ENCODE results near the gene INPP4B.

INPP4B gene

DNA sequence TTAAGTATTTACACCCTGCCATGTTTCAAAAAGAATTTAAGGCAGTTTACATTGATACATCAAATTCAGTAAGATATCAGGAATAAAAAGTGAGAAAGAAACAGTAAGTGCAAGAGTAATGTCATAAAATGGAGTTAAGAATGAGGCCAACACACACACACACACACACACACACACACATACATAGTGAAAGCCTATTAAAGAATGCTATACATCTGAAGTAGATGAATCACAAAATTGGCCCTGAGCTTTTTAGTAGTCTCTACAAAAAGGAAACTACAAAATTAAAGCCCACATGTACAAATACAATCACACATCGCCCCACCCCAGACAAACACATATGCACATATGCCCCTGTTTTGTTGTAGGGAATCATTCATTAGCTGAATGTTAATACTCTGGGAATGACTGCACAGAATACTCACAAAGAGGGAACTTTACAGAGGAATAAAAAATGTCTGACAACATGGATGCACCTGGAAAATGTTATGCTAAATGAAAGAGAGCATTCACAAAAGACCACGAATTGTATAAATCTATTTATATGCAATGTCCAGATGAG, 780.9 kb downstream of the INPP4B start:
- no peak overlapping the region for H2BK15ac ChIP-seq (ENCODE audit: low read depth, poor library complexity, severe bottlenecking)
- H3K4me1 ChIP-seq (ENCODE audit: control insufficient read depth, insufficient read depth, low read depth, low read length) = no peaks in the 10 kb centered on the region
- no peak overlapping the region for H3K9ac ChIP-seq (ENCODE audit: low read length)
- H3K9me3 ChIP-seq (ENCODE audit: control insufficient read depth, low read length) = peaks cover 4% of the 10 kb centered on the region
- no peak overlapping the region for H3K27ac ChIP-seq (ENCODE audit: low read length, poor library complexity, severe bottlenecking)
- H3K79me1 ChIP-seq (replicated peaks; ENCODE audit: low read length, poor library complexity, severe bottlenecking) = no peaks in the 10 kb centered on the region
- no peak overlapping the region for H3K4ac ChIP-seq (ENCODE audit: low read depth in 1 of 2, low read length in 2 of 2)
- H2BK12ac ChIP-seq (ENCODE audit: low read length in 2 of 2) = no peak overlapping the region
- H3K14ac ChIP-seq (ENCODE audit: low read length in 2 of 2) = no peak overlapping the region
- H2AK5ac ChIP-seq (ENCODE audit: low read length, severe bottlenecking) = no peak overlapping the region
- no peak overlapping the region for H3K23ac ChIP-seq (ENCODE audit: low read length in 2 of 2)
- no peak overlapping the region for H4K91ac ChIP-seq (ENCODE audit: low read length)
- no peak overlapping the region for H3K18ac ChIP-seq (ENCODE audit: low read depth in 1 of 2, low read length in 2 of 2)
- H2BK120ac ChIP-seq (ENCODE audit: low read depth, low read length) = no peak overlapping the region
- H2AFZ ChIP-seq (ENCODE audit: low read depth, low read length) = no peak overlapping the region
- H3K4me3 ChIP-seq (ENCODE audit: insufficient read depth in 1 of 2, low read depth in 1 of 2, low read length in 2 of 2) = no peak overlapping the region
- no peak for DNase-seq
- no peaks in the 10 kb centered on the region for H3K27me3 ChIP-seq (ENCODE audit: control insufficient read depth in 1 of 2, insufficient read depth in 1 of 2, low read length in 2 of 2)
- no peak overlapping the region for H3K4me2 ChIP-seq (ENCODE audit: low read length, poor library complexity, severe bottlenecking)
- 100% methylated on average over 1 of the region's 2 CpGs for WGBS
- H4K8ac ChIP-seq (ENCODE audit: low read length) = no peak overlapping the region
- H3K36me3 ChIP-seq (ENCODE audit: control insufficient read depth in 1 of 2, insufficient read depth in 2 of 2, low read depth in 1 of 2, low read length in 2 of 2) = no peaks in the 10 kb centered on the region
- no peak overlapping the region for H2BK5ac ChIP-seq (ENCODE audit: low read depth, low read length, poor library complexity, severe bottlenecking)

DNA sequence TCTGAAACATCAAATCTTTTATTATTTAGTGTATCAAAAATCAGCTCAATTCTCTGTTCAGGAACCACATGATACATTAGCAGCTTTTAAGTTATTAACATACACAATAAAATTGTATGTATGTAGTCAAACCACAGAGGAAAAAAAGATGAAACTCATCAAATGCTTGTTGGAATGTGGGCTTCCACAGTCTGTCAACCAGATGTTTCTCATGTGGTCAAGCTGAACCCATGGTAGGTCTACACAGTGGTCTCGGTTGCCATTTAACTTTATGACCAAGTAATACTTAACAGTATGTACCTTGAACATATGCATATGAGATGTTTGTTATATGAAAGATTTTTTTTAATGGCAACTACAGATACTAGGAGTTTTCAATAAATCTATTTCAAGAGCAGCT, 781.9 kb downstream of the INPP4B start:
- H3K23ac ChIP-seq (ENCODE audit: low read length in 2 of 2) = no peak overlapping the region
- no peaks in the 10 kb centered on the region for H3K79me1 ChIP-seq (replicated peaks; ENCODE audit: low read length, poor library complexity, severe bottlenecking)
- no peak overlapping the region for H3K4ac ChIP-seq (ENCODE audit: low read depth in 1 of 2, low read length in 2 of 2)
- H2BK5ac ChIP-seq (ENCODE audit: low read depth, low read length, poor library complexity, severe bottlenecking) = no peak overlapping the region
- peaks cover 4% of the 10 kb centered on the region for H3K9me3 ChIP-seq (ENCODE audit: control insufficient read depth, low read length)
- H4K91ac ChIP-seq (ENCODE audit: low read length) = no peak overlapping the region
- H3K27me3 ChIP-seq (ENCODE audit: control insufficient read depth in 1 of 2, insufficient read depth in 1 of 2, low read length in 2 of 2) = no peaks in the 10 kb centered on the region
- H2BK15ac ChIP-seq (ENCODE audit: low read depth, poor library complexity, severe bottlenecking) = no peak overlapping the region
- H2BK12ac ChIP-seq (ENCODE audit: low read length in 2 of 2) = no peak overlapping the region
- DNase-seq = no peak
- no peak overlapping the region for H3K14ac ChIP-seq (ENCODE audit: low read length in 2 of 2)
- no peak overlapping the region for H2AK5ac ChIP-seq (ENCODE audit: low read length, severe bottlenecking)
- no peak overlapping the region for H2AFZ ChIP-seq (ENCODE audit: low read depth, low read length)
- H4K8ac ChIP-seq (ENCODE audit: low read length) = no peak overlapping the region
- H3K18ac ChIP-seq (ENCODE audit: low read depth in 1 of 2, low read length in 2 of 2) = no peak overlapping the region
- H3K4me1 ChIP-seq (ENCODE audit: control insufficient read depth, insufficient read depth, low read depth, low read length) = no peaks in the 10 kb centered on the region
- no peak overlapping the region for H3K9ac ChIP-seq (ENCODE audit: low read length)
- no peaks in the 10 kb centered on the region for H3K36me3 ChIP-seq (ENCODE audit: control insufficient read depth in 1 of 2, insufficient read depth in 2 of 2, low read depth in 1 of 2, low read length in 2 of 2)
- no peak overlapping the region for H2BK120ac ChIP-seq (ENCODE audit: low read depth, low read length)
- no peak overlapping the region for H3K27ac ChIP-seq (ENCODE audit: low read length, poor library complexity, severe bottlenecking)
- no CpG with 5 or more reads among the region's 1 CpG for WGBS
- H3K4me2 ChIP-seq (ENCODE audit: low read length, poor library complexity, severe bottlenecking) = no peak overlapping the region
- no peak overlapping the region for H3K4me3 ChIP-seq (ENCODE audit: insufficient read depth in 1 of 2, low read depth in 1 of 2, low read length in 2 of 2)

DNA sequence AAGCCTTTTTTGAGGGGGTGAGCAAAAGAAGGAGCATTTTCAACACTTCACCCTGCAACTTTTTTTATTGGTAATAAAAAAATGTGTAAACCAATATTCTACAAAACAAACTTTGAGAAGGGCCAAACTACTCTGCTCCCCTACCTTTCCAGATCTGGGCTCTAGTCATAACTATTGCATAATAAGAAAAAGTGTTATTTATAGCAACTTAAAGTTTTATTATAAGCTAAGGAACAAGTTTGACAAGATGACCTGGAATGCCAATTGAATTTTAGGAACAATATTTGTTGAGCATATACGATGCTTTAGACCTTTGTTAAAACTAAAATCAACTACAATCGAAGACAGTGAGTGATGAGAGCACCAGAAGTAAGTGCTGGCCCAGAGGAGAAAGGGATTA, 800.1 kb downstream of the INPP4B start:
- no peak overlapping the region for H3K4ac ChIP-seq (ENCODE audit: low read depth in 1 of 2, low read length in 2 of 2)

DNA sequence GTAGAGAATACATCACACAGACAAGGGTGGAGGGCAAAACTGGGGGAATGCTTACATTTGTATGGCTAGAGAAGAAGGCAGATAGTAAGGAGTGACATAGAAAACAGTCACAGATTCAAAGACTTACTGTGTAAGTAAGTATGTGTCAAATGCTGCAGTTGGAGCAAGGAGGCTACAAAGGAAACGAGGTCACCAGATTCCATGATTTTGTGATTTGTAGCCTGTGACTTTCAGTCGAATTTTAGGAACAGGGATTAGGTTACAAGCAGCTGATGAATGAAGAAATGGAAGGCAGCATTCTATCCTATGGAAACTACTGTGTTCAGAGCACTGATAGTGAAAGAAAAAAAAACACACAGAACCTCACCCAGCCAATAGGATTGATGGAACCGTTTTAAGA, 801.8 kb downstream of the INPP4B start:
- Histone ChIP-seq H3K14ac (ENCODE audit: low read length in 2 of 2) (no peak overlapping the region), H3K18ac (ENCODE audit: low read depth in 1 of 2, low read length in 2 of 2) (no peak overlapping the region), H3K27ac (ENCODE audit: low read length, poor library complexity, severe bottlenecking) (no peak overlapping the region), H2BK12ac (ENCODE audit: low read length in 2 of 2) (no peak overlapping the region), H3K23ac (ENCODE audit: low read length in 2 of 2) (no peak overlapping the region), H3K4me3 (ENCODE audit: insufficient read depth in 1 of 2, low read depth in 1 of 2, low read length in 2 of 2) (no peak overlapping the region), H3K4me1 (ENCODE audit: control insufficient read depth, insufficient read depth, low read depth, low read length) (no peaks in the 10 kb centered on the region), H3K36me3 (ENCODE audit: control insufficient read depth in 1 of 2, insufficient read depth in 2 of 2, low read depth in 1 of 2, low read length in 2 of 2) (no peaks in the 10 kb centered on the region), H3K9ac (ENCODE audit: low read length) (no peak overlapping the region), H3K27me3 (ENCODE audit: control insufficient read depth in 1 of 2, insufficient read depth in 1 of 2, low read length in 2 of 2) (no peaks in the 10 kb centered on the region), H2AFZ (ENCODE audit: low read depth, low read length) (no peak overlapping the region), H2BK5ac (ENCODE audit: low read depth, low read length, poor library complexity, severe bottlenecking) (no peak overlapping the region), H3K4ac (ENCODE audit: low read depth in 1 of 2, low read length in 2 of 2) (no peak overlapping the region), H2BK120ac (ENCODE audit: low read depth, low read length) (no peak overlapping the region), H2AK5ac (ENCODE audit: low read length, severe bottlenecking) (no peak overlapping the region), H3K4me2 (ENCODE audit: low read length, poor library complexity, severe bottlenecking) (no peak overlapping the region), H2BK15ac (ENCODE audit: low read depth, poor library complexity, severe bottlenecking) (no peak overlapping the region), H3K79me1 (replicated peaks; ENCODE audit: low read length, poor library complexity, severe bottlenecking) (no peaks in the 10 kb centered on the region), H3K9me3 (ENCODE audit: control insufficient read depth, low read length) (no peaks in the 10 kb centered on the region), H4K91ac (ENCODE audit: low read length) (no peak overlapping the region), H4K8ac (ENCODE audit: low read length) (no peak overlapping the region)
- 23% methylated on average over 3 of the region's 3 CpGs for WGBS
- DNase-seq = no peak

More for the DNA sequence above, 800.1 kb downstream of the INPP4B start:
- no peak overlapping the region for H3K9ac ChIP-seq (ENCODE audit: low read length)
- H3K9me3 ChIP-seq (ENCODE audit: control insufficient read depth, low read length) = no peaks in the 10 kb centered on the region
- H2AFZ ChIP-seq (ENCODE audit: low read depth, low read length) = no peak overlapping the region
- H3K79me1 ChIP-seq (replicated peaks; ENCODE audit: low read length, poor library complexity, severe bottlenecking) = no peaks in the 10 kb centered on the region
- H3K36me3 ChIP-seq (ENCODE audit: control insufficient read depth in 1 of 2, insufficient read depth in 2 of 2, low read depth in 1 of 2, low read length in 2 of 2) = no peaks in the 10 kb centered on the region
- no peak overlapping the region for H3K27ac ChIP-seq (ENCODE audit: low read length, poor library complexity, severe bottlenecking)
- no peak overlapping the region for H4K8ac ChIP-seq (ENCODE audit: low read length)
- H2BK15ac ChIP-seq (ENCODE audit: low read depth, poor library complexity, severe bottlenecking) = no peak overlapping the region
- 97% methylated on average over 2 of the region's 2 CpGs for WGBS
- DNase-seq = no peak
- no peak overlapping the region for H3K14ac ChIP-seq (ENCODE audit: low read length in 2 of 2)
- no peak overlapping the region for H3K23ac ChIP-seq (ENCODE audit: low read length in 2 of 2)
- H3K4me2 ChIP-seq (ENCODE audit: low read length, poor library complexity, severe bottlenecking) = no peak overlapping the region
- H3K4me3 ChIP-seq (ENCODE audit: insufficient read depth in 1 of 2, low read depth in 1 of 2, low read length in 2 of 2) = no peak overlapping the region
- no peak overlapping the region for H2BK12ac ChIP-seq (ENCODE audit: low read length in 2 of 2)
- H3K4me1 ChIP-seq (ENCODE audit: control insufficient read depth, insufficient read depth, low read depth, low read length) = no peaks in the 10 kb centered on the region
- no peak overlapping the region for H3K18ac ChIP-seq (ENCODE audit: low read depth in 1 of 2, low read length in 2 of 2)
- no peak overlapping the region for H4K91ac ChIP-seq (ENCODE audit: low read length)
- no peaks in the 10 kb centered on the region for H3K27me3 ChIP-seq (ENCODE audit: control insufficient read depth in 1 of 2, insufficient read depth in 1 of 2, low read length in 2 of 2)
- no peak overlapping the region for H2BK120ac ChIP-seq (ENCODE audit: low read depth, low read length)
- no peak overlapping the region for H2BK5ac ChIP-seq (ENCODE audit: low read depth, low read length, poor library complexity, severe bottlenecking)
- H2AK5ac ChIP-seq (ENCODE audit: low read length, severe bottlenecking) = no peak overlapping the region

Data from mesenchymal stem cell (in vitro differentiated cells and primary cell).